ENCODE measurements around the gene VDR.

Gene VDR

DNA sequence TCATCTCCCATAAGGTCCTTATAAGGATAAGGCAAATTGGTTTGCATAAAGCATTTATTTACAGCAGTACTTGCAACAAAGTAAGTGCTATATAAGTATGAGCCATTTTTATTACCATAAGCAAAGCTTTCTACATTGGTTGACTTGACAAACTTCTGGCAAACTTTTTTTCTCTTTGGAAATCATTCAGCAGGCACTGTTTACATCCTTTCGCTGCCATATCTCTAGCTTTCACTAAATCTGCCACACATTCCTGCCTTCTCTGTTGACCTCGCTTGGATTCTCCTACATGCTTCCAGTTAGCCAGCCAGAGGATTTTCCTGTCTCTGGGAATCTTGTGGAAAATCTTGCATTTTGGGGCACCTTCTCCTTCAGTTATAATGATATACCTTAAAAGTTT lies 63.3 kb downstream of the VDR start:
- in situ Hi-C loops (cut with HindIII; ENCODE audit: low pct_ligation_motif_present, low pct_unique_long_range_greater_than_20kb, low sequenced_read_pairs): no loop called here
- DNase-seq: no peak

DNA sequence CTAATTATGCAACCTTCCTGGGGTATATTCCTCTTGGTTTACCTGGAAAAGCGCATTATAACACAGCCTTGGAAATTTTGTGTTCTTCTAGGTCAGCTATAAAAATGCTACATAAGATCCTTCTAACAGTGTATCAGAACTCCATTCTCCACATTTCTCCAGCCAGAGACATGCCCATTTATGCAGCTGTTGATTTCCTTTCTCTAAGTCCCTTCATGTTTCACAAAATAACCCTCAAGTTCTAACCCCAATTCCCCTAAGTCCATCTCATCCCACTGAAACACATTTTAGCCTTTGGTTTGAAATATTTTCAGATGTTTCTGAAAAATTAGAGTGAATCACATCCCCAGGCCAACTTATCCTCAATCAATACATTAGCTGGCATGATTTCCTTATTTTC lies 64.2 kb downstream of the VDR start:
- DNase-seq: no peak
- in situ Hi-C loops (cut with HindIII; ENCODE audit: low pct_ligation_motif_present, low pct_unique_long_range_greater_than_20kb, low sequenced_read_pairs): no loop called here

DNA sequence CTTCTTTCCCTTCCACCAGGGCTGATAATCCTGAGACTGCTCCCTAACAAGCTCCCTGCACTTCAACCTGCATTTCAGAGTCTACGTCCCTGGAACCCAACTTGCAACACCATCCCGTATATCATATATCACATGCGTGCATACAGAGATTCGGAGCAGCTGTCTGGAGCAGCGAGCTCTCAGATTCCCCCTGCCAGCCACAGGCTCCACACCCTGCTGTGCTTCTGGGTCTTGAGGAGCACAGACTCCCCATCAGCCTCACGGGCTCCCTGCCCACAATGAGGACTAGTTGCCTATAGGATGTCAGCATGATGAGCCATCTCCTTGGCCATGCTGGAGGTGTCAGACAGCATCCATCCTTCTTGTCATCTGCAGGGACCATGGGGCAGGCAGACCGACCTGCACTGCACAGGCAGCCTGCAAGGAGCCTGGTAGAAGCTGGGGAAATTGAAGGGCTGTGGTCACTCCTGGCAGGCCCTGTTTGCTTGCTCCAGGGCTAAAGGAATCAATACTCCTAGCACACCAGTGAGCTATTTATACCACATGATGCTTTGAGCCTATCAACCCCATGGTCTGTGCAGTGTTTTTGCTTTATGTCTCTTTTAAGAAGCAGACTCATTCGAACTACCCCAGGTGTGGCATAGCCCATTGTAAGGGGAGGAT lies 65.4 kb downstream of the VDR start:
- no peak for DNase-seq
- in situ Hi-C loops (cut with HindIII; ENCODE audit: low pct_ligation_motif_present, low pct_unique_long_range_greater_than_20kb, low sequenced_read_pairs): no loop called here

DNA sequence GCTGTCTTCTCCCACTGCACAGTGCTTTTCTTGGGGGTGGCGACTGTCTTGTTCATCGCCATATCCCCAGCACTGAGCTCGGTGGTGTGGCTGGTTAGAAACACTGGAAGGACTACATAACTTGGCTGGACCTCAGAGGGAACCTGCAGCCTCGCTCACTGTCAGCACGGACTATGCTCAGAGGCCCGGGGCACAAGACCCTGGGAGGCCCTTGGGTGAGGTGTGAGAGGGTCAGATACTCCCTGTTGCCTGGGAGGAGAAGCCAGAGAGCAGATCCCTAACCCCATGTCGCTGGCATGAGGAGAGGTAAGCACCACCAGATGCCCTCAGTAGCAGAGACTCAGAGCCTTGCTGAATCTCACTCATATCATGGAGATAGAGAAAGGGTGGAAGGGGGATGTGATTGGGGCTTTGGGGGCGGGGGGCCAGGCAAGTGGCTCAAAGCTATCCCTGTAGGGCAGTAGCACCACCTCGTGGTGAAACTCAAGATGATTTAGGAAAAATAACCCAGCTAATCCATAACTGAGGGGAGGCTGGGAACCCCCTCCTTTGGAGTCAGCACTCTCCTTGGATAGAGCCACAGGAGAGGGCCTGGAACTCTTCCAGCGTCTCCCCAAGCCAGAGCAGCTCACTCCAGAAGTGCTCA lies 66.4 kb downstream of the VDR start:
- in situ Hi-C loops (cut with HindIII; ENCODE audit: low pct_ligation_motif_present, low pct_unique_long_range_greater_than_20kb, low sequenced_read_pairs): no loop called here
- peak; percentile 63 for DNase-seq

GRCh38 chr12:47837190-47838171 lies 67.3 kb downstream of the VDR start:
- in situ Hi-C loops (cut with HindIII; ENCODE audit: low pct_ligation_motif_present, low pct_unique_long_range_greater_than_20kb, low sequenced_read_pairs): no loop called here
- peak; percentile 79 for DNase-seq

DNA sequence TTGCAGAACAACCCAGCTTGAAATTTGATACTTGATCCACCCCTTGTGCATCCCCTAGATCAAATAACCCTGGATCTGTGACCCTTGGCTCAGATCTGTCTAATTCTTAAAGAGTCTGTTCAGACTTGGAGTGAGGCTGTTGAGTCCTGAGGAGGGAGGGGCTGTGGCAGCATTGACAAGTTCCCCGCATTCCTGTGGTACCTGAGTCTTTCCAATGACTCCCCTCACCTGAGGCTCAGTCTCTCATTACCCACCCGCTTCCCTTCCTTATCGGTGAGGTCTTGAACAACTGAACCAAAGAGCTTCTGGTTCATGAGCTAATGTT lies 69.0 kb downstream of the VDR start:
- DNase-seq: no peak
- in situ Hi-C loops (cut with HindIII; ENCODE audit: low pct_ligation_motif_present, low pct_unique_long_range_greater_than_20kb, low sequenced_read_pairs): no loop called here

DNA sequence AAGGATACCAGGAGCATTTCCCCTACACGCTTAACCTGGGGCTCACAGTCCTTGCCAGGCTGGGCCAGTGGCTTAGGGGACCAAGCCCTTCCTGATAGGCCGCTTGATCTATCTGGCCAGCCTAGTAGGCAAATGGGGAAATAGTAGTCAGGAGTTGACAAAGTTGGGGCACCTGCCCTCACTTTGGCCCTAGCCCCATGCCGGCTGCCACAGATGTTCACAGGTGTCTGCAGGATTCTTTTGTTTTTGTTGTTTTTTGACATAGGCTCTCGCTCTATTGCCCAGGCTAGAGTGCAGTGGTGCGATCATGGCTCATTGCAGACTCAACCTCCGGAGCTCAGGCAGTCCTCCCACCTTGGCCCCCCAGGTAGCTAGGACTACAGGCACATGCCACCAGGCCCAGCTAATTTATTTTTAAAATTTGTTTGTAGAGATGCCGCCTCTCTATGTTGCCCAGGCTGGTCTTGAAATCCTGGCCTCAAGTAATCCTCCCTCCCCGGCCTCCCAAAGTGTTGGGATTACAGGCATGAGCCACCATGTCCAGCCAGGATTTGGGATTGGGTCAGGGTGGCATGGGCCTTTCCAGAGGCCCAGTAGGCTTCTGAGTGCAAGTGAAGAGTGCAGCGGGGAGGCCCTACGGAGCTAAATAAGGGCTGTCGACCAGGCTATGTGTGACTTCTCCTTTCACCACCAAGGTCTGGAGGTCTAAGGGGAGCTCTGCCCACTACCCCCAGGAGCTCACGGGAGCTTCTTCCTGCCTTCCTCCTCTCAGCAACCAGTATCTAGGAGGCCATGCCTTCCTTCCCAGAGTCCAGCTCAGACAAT lies 69.6 kb downstream of the VDR start:
- in situ Hi-C loops (cut with HindIII; ENCODE audit: low pct_ligation_motif_present, low pct_unique_long_range_greater_than_20kb, low sequenced_read_pairs): no loop called here
- no peak for DNase-seq

GRCh38 chr12:47834199-47834903 lies 70.4 kb downstream of the VDR start:
- no peak for DNase-seq
- in situ Hi-C loops (cut with HindIII; ENCODE audit: low pct_ligation_motif_present, low pct_unique_long_range_greater_than_20kb, low sequenced_read_pairs): no loop called here

GRCh38 chr12:47833591-47834012 lies 71.2 kb downstream of the VDR start:
- in situ Hi-C loops (cut with HindIII; ENCODE audit: low pct_ligation_motif_present, low pct_unique_long_range_greater_than_20kb, low sequenced_read_pairs): no loop called here
- DNase-seq: no peak

DNA sequence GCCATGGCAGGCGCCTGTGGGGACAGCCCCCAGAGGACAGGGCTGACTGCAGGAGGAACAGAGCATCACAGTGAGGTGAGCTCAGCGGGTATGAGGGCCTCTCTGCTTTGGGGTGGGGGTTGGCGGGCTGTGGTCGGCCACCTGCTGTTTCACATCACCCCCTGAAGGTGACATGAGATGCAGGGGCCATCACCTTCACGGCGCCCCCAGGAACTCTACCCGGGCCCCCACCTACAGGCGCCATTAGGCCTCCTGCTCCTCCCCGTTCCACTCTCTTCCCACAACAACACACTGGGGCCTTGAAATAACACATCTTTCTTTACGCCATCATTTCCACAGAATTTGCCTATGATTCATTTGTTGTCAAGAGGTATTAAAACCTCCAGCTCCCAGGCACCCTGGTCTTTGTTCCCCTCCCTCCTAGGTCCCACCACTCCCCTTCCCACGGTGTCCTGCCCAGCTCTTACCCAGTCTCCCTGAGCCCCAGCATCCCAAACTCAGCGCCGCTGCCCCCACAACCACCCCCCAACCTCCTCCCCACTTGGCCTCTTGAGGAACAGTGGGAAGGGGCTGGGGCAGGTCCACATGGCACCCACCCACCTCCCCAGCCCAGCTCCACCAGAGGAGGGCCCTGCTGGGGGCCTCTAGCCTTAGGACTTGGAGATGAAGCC lies 72.4 kb downstream of the VDR start:
- in situ Hi-C loops (cut with HindIII; ENCODE audit: low pct_ligation_motif_present, low pct_unique_long_range_greater_than_20kb, low sequenced_read_pairs): no loop called here
- no peak for DNase-seq

DNA sequence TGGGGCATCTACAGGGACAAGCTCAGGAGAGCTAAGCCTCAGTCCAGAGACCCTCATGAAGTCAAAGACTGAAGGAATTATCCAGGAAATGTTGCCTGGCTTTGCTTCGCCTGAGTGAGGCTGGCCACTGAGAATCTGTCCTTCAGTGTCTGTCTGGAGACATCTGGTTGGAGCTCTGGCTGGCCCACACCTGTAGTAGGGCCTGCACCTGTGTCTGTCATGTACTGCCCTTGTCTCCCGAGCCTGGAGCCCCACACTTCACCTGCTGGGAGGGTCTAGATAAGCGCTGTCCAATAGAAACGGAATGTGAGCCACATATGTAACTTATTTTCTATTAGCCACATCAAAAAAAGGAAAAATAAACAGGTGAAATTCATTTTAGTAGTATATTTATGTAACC lies 75.2 kb downstream of the VDR start:
- in situ Hi-C loops (cut with HindIII; ENCODE audit: low pct_ligation_motif_present, low pct_unique_long_range_greater_than_20kb, low sequenced_read_pairs): no loop called here

GRCh38 chr12:47828976-47829482 lies 75.8 kb downstream of the VDR start:
- in situ Hi-C loops (cut with HindIII; ENCODE audit: low pct_ligation_motif_present, low pct_unique_long_range_greater_than_20kb, low sequenced_read_pairs): no loop called here

More for the DNA sequence above, 75.2 kb downstream of the VDR start:
- no peak for DNase-seq

GRCh38 chr12:47828008-47828975 lies 76.5 kb downstream of the VDR start:
- DNase-seq: no peak
- in situ Hi-C loops (cut with HindIII; ENCODE audit: low pct_ligation_motif_present, low pct_unique_long_range_greater_than_20kb, low sequenced_read_pairs): no loop called here

More at GRCh38 chr12:47828976-47829482, 75.8 kb downstream of the VDR start:
- peak; percentile 89 for DNase-seq

GRCh38 chr12:47825173-47825639 lies 79.6 kb downstream of the VDR start:
- DNase-seq: no peak
- in situ Hi-C loops (cut with HindIII; ENCODE audit: low pct_ligation_motif_present, low pct_unique_long_range_greater_than_20kb, low sequenced_read_pairs): no loop called here

DNA sequence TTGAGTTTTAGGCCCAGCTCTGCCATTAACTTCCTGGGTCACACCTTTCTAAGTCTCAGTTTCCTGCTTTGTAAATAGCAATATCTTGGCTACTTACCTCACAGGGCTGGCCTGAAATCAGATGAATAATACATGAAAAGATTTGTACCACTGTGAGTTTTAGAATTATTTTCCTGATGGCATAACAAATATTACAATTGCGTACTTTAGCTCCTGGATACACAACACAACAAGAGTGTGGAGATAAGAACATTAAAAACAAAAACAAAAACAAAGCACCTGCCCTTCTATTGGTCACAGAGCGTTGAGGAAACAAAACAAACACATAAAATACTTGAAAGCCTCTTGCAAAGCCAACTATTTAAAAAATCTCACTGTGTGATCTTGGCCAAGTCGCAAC lies 80.2 kb downstream of the VDR start:
- in situ Hi-C loops (cut with HindIII; ENCODE audit: low pct_ligation_motif_present, low pct_unique_long_range_greater_than_20kb, low sequenced_read_pairs): no loop called here
- DNase-seq: no peak

DNA sequence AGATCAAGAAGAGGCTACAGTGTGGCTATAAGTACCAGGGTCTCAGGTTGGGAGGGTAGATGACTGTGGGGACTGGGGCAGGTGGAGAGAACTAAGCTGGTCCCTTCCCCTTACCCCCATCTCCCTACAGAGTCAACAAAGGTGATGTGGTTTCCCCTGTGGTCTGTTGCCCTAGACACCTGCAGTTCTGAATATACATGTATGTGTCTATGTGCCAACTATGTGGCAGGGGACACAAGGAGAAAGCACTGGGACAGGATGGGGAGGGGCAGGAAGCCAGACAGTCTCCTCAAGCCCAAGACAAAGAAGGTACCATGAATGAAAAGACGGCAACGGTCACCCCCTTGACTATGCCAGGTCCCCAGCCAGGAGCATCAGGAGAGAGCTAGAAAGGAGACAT lies 80.6 kb downstream of the VDR start:
- in situ Hi-C loops (cut with HindIII; ENCODE audit: low pct_ligation_motif_present, low pct_unique_long_range_greater_than_20kb, low sequenced_read_pairs): no loop called here
- no peak for DNase-seq
